A549 (cell line): ENCODE data around the gene AGBL4.

Source experiments
- CEBPB ChIP-seq, 2 experiments: fragments of >200 bp in 1 of 2; sonication (Bioruptor Twin) in 1 of 2; formaldehyde crosslinking in 1 of 2; IDR thresholded peaks; 2 replicates each; pipeline ENCODE4 v1.6.1; 2012 to 2016
- CTCF ChIP-seq: fragments of >200 bp; sonication (Bioruptor Twin); formaldehyde crosslinking; IDR thresholded peaks from 3 replicates; pipeline ENCODE4 v1.5.1; 2016
- HDAC2 ChIP-seq: fragments of 200-600 bp; sonication (generic); IDR thresholded peaks from 2 replicates; pipeline ENCODE4 v1.6.1; 2016
- HOXB5 ChIP-seq: fragments of 250-450 bp; sonication (Bioruptor Pico); IDR thresholded peaks from 2 replicates; pipeline ENCODE4 v1.5.0; 2020; ENCODE audit warnings: mild to moderate bottlenecking, moderate library complexity
- JUNB ChIP-seq: fragments of >200 bp; sonication (Bioruptor Twin); formaldehyde crosslinking; IDR thresholded peaks from 2 replicates; pipeline ENCODE4 v1.6.1; 2016
- KDM1A ChIP-seq: fragments of 200-600 bp; sonication (generic); IDR thresholded peaks from 2 replicates; pipeline ENCODE4 v1.6.1; 2016; ENCODE audit warnings: low read depth, mild to moderate bottlenecking

GRCh38 chr1:49854741-49855140 is 169.0 kb downstream of the AGBL4 start:
- TF ChIP-seq HOXB5 (no peak), CEBPB (IDR thresholded peaks at IDR 0.05) (no peak), KDM1A (no peak), HDAC2 (no peak), CTCF (no peak), JUNB (no peak)
